ENCODE measurements around the gene CCT7. TPM values are rescaled to one million over a fixed set of nuclear protein-coding genes. Genes with fewer than 3 reads are reported as not detected.

CCT7 gene
- total RNA-seq, 1 experiment from 2014 or later, result 482 TPM

DNA sequence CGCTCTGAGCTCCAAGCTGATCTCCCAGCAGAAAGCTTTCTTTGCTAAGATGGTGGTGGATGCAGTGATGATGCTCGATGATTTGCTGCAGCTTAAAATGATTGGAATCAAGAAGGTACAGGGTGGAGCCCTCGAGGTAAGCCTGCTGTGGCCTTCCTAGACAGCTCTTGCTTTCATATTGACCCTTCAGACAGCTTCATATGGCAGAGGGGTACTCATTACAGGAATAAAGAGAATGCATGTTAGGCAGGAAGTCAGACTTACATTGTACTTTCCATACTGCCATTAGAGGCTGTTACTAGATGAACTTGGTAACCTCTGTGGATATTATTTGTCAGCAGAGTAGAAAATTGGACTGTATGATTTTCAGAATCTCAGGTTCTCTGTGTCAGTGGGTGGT lies 10.5 kb downstream of the CCT7 start:
- Mint-ChIP-seq H3K36me3 (peaks cover 87% of the 10 kb centered on the region), H3K4me1 (no peaks in the 10 kb centered on the region), H3K9me3 (no peaks in the 10 kb centered on the region), H3K4me3 (no peak overlapping the region), H3K27me3 (ENCODE audit: low read depth) (no peaks in the 10 kb centered on the region), H3K27ac (no peak overlapping the region)
- ATAC-seq (no peak), DNase-seq (ENCODE audit: low spot score) (no peak)
- TF ChIP-seq, protein P1, sequence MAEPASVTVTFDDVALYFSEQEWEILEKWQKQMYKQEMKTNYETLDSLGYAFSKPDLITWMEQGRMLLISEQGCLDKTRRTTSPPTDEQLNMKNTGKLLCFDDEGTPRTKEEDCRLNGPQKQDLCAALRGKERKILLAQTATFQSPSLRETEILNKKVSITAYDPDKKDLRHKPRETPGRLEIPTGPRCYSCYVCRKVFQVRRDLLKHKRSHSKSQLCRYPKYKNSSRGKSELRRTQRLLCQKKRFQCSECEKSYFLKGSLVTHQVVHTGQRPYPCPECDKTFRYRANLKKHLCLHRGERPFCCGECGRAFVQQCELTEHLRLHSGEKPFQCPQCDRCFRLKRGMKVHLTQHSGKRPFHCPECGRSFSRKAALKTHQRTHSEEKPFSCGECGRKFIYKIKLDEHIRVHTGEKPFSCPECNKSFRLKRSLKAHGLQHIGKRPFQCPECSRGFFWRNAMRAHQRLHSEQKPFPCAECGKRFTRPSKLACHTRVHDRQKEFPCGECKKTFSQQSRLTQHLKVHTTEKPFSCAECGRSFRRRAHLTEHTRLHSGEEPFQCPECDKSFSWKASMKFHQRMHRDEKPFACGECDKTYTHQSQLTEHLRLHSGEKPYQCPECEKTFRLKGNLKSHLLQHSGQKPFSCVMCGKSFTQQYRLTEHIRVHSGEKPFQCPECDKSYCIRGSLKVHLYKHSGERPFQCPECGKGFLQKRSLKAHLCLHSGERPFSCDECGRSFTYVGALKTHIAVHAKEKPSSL (CRISPR knock-in tag; conservative IDR thresholded peaks at IDR 0.05), result no peak
- TF ChIP-seq, protein P2, sequence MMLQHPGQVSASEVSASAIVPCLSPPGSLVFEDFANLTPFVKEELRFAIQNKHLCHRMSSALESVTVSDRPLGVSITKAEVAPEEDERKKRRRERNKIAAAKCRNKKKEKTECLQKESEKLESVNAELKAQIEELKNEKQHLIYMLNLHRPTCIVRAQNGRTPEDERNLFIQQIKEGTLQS (CRISPR knock-in tag; conservative IDR thresholded peaks at IDR 0.05), result no peak
- no peak for TF ChIP-seq GRHL2 (CRISPR knock-in tag; IDR thresholded peaks at IDR 0.05; ENCODE audit: insufficient replicate concordance, severe bottlenecking)
- TF ChIP-seq FOXJ3 (CRISPR knock-in tag; IDR thresholded peaks at IDR 0.05; ENCODE audit: borderline replicate concordance), result no peak
- no peak for TF ChIP-seq HMGA2 (CRISPR knock-in tag; IDR thresholded peaks at IDR 0.05)
- TF ChIP-seq, protein P3, sequence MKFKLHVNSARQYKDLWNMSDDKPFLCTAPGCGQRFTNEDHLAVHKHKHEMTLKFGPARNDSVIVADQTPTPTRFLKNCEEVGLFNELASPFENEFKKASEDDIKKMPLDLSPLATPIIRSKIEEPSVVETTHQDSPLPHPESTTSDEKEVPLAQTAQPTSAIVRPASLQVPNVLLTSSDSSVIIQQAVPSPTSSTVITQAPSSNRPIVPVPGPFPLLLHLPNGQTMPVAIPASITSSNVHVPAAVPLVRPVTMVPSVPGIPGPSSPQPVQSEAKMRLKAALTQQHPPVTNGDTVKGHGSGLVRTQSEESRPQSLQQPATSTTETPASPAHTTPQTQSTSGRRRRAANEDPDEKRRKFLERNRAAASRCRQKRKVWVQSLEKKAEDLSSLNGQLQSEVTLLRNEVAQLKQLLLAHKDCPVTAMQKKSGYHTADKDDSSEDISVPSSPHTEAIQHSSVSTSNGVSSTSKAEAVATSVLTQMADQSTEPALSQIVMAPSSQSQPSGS (CRISPR knock-in tag; IDR thresholded peaks at IDR 0.05; ENCODE audit: borderline replicate concordance, low read depth), result no peak
- TF ChIP-seq, protein P4, sequence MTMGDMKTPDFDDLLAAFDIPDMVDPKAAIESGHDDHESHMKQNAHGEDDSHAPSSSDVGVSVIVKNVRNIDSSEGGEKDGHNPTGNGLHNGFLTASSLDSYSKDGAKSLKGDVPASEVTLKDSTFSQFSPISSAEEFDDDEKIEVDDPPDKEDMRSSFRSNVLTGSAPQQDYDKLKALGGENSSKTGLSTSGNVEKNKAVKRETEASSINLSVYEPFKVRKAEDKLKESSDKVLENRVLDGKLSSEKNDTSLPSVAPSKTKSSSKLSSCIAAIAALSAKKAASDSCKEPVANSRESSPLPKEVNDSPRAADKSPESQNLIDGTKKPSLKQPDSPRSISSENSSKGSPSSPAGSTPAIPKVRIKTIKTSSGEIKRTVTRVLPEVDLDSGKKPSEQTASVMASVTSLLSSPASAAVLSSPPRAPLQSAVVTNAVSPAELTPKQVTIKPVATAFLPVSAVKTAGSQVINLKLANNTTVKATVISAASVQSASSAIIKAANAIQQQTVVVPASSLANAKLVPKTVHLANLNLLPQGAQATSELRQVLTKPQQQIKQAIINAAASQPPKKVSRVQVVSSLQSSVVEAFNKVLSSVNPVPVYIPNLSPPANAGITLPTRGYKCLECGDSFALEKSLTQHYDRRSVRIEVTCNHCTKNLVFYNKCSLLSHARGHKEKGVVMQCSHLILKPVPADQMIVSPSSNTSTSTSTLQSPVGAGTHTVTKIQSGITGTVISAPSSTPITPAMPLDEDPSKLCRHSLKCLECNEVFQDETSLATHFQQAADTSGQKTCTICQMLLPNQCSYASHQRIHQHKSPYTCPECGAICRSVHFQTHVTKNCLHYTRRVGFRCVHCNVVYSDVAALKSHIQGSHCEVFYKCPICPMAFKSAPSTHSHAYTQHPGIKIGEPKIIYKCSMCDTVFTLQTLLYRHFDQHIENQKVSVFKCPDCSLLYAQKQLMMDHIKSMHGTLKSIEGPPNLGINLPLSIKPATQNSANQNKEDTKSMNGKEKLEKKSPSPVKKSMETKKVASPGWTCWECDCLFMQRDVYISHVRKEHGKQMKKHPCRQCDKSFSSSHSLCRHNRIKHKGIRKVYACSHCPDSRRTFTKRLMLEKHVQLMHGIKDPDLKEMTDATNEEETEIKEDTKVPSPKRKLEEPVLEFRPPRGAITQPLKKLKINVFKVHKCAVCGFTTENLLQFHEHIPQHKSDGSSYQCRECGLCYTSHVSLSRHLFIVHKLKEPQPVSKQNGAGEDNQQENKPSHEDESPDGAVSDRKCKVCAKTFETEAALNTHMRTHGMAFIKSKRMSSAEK (CRISPR knock-in tag; IDR thresholded peaks at IDR 0.05; ENCODE audit: borderline replicate concordance), result no peak
- TF ChIP-seq GTF2I (CRISPR knock-in tag; conservative IDR thresholded peaks at IDR 0.05), result no peak
- no peak for TF ChIP-seq ZNF263 (CRISPR knock-in tag; IDR thresholded peaks at IDR 0.05; ENCODE audit: low read depth)
- ChIA-PET CTCF (interaction anchor here (0.8 kb wide), 1 partner anchor 17 kb away, joined by 3 read pairs; no protein-coding TSS in a partner anchor), POLR2A (no interaction called here)

DNA sequence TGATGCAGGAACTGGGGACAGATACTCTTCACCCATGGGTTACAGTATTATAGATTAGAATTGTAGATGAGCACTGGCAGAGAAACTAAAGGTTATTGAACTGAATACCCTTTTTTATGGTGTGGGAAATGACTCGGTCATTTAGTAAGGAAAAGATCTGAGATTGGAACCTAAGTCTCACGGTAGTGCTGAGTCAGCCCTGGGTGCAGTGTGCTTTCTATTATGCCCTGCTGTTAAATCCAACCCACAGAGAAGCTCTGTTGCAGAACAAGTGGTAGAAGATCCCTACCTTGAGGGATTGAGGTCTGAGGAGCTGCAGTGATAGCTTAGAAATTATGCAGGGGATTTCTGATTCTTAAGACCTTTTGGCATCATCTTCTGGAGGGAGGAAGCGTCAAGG lies 12.7 kb downstream of the CCT7 start:
- DNase-seq (ENCODE audit: low spot score), result no peak
- CTCF ChIA-PET, result interaction anchor here (0.6 to 1.2 kb wide), 2 partner anchors 14 to 46 kb away, joined by 3 read pairs; no protein-coding TSS in a partner anchor

More for the DNA sequence above, 12.7 kb downstream of the CCT7 start:
- no peaks in the 10 kb centered on the region for H3K9me3 Mint-ChIP-seq
- no peaks in the 10 kb centered on the region for H3K27me3 Mint-ChIP-seq (ENCODE audit: low read depth)
- TF ChIP-seq TEAD1 (CRISPR knock-in tag; IDR thresholded peaks at IDR 0.05) (no peak), ZNF219 (CRISPR knock-in tag; IDR thresholded peaks at IDR 0.05; ENCODE audit: borderline replicate concordance) (no peak), OVOL2 (CRISPR knock-in tag; IDR thresholded peaks at IDR 0.05; ENCODE audit: borderline replicate concordance) (no peak), NR1H2 (CRISPR knock-in tag; IDR thresholded peaks at IDR 0.05) (no peak), RELA (CRISPR knock-in tag; IDR thresholded peaks at IDR 0.05; ENCODE audit: borderline replicate concordance) (no peak), ZNF263 (CRISPR knock-in tag; IDR thresholded peaks at IDR 0.05; ENCODE audit: low read depth) (no peak), TP53 (CRISPR knock-in tag; IDR thresholded peaks at IDR 0.05) (no peak), CBFB (CRISPR knock-in tag; IDR thresholded peaks at IDR 0.05; ENCODE audit: low read depth) (no peak), SMAD3 (CRISPR knock-in tag; IDR thresholded peaks at IDR 0.05; ENCODE audit: borderline replicate concordance) (no peak), TCF7 (CRISPR knock-in tag; IDR thresholded peaks at IDR 0.05; ENCODE audit: low read depth) (no peak)
- TF ChIP-seq, protein P5, sequence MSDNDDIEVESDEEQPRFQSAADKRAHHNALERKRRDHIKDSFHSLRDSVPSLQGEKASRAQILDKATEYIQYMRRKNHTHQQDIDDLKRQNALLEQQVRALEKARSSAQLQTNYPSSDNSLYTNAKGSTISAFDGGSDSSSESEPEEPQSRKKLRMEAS (CRISPR knock-in tag; IDR thresholded peaks at IDR 0.05), result no peak
- no peak overlapping the region for H3K27ac Mint-ChIP-seq
- H3K4me1 Mint-ChIP-seq, result no peaks in the 10 kb centered on the region
- peaks cover 89% of the 10 kb centered on the region for H3K36me3 Mint-ChIP-seq
- POLR2A ChIA-PET, result interaction anchor here (1.0 kb wide), 1 partner anchor 12 kb away, joined by 5 read pairs; no protein-coding TSS in a partner anchor
- ATAC-seq, result no peak
- no peak overlapping the region for H3K4me3 Mint-ChIP-seq

All from WTC11 (cell line).